ENCODE measurements around the gene SYTL3.
"Not testable (repeated sequence)": the region's sequence is repeated elsewhere in the genome, so short reads cannot be mapped to it uniquely, and the experiment has no call there.

Gene SYTL3

DNA sequence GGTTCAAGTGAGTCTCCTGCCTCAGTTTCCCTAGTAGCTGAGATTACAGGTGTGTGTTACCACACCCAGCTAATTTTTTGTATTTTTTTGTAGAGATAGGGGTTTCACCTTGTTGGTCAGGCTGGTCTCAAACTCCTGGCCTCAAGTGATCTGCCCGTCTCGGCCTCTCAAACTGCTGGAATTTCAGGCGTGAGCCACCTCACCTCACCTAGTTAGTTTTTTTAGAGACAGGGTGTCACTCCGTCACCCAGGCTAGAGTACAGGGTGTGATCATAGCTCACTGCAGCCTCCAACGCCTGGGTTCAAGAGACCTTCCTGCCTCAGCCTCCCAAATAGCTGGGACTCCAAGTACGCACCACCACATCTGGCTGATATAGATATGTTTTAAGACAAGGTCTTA lies 22.9 kb downstream of the SYTL3 start:
- Mint-ChIP-seq H3K27me3 (ENCODE audit: low read depth) (no peaks in the 10 kb centered on the region), H3K4me1 (ENCODE audit: low read depth) (peaks cover 8% of the 10 kb centered on the region), H3K9me3 (no peaks in the 10 kb centered on the region), H3K4me3 (no peak overlapping the region), H3K27ac (no peak overlapping the region), H3K36me3 (ENCODE audit: low read depth) (peaks cover 52% of the 10 kb centered on the region)
- no peak for DNase-seq (ENCODE audit: low spot score)

DNA sequence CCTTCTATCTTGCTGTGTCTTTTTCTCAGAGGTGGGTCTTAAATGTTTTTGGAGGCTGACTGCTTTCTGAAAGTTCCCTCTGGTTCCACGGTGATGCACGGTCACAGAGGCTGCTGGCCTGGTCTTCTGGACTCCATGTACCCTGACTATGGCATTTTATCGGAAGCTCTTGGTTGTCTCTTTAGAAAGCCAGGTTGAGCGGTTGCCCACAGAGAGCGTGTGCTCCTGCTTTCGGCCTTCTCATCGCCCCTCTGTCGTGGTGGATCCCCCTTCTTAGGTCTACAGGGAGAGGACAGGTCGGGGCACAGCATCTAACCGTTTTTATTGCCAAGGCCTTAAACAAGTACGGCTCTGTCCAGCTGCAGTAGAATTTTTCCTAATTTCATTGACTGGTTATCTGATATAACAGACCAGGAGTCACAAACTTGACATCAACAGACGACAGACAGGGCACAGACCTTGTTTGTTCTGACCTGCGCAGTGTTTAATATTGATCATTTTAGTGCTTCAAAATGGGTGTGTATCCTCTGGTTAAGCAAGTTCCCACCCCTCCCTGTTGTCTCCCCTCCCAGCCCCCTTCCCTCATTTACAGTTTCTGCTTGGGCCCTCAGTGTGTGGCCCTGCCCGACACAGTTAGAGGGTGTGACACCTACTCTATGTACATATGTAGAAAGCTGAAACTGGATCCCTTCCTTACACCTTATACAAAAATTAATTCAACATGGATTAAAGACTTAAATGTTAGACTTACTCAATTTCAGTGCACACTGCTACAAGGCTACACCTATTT lies 24.7 kb downstream of the SYTL3 start:
- peaks cover 1% of the 10 kb centered on the region for H3K4me1 Mint-ChIP-seq (ENCODE audit: low read depth)
- no peaks in the 10 kb centered on the region for H3K27me3 Mint-ChIP-seq (ENCODE audit: low read depth)
- DNase-seq (ENCODE audit: low spot score) = no peak
- H3K4me3 Mint-ChIP-seq = no peak overlapping the region
- H3K9me3 Mint-ChIP-seq = no peaks in the 10 kb centered on the region
- no peak overlapping the region for H3K27ac Mint-ChIP-seq
- H3K36me3 Mint-ChIP-seq (ENCODE audit: low read depth) = peaks cover 56% of the 10 kb centered on the region

DNA sequence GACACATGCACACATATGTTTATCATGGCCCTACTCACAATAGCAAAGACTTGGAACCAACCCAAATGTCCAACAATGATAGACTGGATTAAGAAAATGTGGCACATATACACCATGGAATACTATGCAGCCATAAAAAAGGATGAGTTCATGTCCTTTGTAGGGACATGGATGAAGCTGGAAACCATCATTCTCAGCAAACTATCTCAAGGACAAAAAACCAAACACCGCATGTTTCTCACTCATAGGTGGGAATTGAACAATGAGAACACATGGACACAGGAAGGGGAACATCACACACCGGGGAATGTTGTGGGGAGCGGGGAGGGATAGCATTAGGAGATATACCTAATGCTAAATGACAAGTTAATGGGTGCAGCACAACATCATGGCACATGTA lies 27.2 kb downstream of the SYTL3 start:
- H3K9me3 Mint-ChIP-seq; H3K4me3 Mint-ChIP-seq; DNase-seq (ENCODE audit: low spot score); H3K27me3 Mint-ChIP-seq (ENCODE audit: low read depth); H3K27ac Mint-ChIP-seq; H3K4me1 Mint-ChIP-seq (ENCODE audit: low read depth): not testable (repeated sequence)
- H3K36me3 Mint-ChIP-seq (ENCODE audit: low read depth) = peaks cover 63% of the 10 kb centered on the region

DNA sequence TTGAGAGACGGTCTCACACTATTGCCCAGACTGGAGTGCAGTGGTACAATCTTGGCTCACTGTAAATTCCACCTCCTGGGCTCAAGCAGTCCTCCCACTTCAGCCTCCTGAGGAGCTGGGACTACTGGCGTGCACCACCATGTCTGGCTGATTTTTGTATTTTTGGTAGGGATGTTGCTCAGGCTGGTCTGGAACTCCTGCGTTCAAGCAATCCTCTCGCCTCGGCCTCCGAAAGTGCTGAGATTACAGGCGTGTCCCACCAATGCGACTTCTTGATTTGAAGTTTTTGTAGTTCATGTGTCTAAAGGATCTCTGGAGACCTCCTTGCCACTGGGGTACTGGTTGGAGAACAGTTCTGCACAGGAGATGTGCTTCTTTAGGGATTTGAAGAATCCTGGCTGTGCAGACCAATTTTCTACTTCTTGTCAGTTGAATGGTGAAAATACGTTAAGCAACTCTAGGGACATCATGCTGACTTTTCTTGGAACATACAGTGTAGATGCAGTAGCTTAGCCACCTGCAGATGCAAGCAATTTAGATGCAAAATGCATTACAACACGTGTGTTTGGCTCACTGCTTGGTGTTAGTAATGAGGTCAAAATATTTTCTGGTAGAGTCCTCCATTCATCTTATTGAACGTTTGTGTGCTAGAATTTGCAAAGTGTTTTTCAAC lies 28.2 kb downstream of the SYTL3 start:
- Mint-ChIP-seq H3K9me3 (no peaks in the 10 kb centered on the region), H3K36me3 (ENCODE audit: low read depth) (peaks cover 65% of the 10 kb centered on the region), H3K27ac (peak overlapping the region; percentile 31), H3K4me1 (ENCODE audit: low read depth) (no peaks in the 10 kb centered on the region), H3K27me3 (ENCODE audit: low read depth) (no peaks in the 10 kb centered on the region), H3K4me3 (no peak overlapping the region)
- no peak for DNase-seq (ENCODE audit: low spot score)

DNA sequence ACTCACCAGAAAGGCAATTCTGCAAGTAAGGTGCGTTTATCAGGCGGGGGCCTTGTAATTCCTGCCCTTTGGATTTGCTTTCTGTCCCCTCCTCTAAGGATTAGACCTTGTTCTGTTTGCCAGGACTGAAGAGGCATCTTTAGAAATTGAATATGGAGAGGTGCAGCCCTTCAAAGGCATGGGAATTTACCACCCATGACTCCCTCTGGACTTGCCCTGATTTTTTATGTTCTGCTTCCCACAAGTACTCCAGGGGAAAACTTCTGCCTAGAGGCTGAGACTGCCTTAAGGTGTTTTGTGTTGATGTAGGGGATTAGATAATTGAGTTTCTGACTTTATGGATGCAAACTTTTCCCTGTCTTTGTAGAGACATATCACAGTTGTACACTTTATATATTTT lies 30.2 kb downstream of the SYTL3 start:
- DNase-seq (ENCODE audit: low spot score) = no peak
- Mint-ChIP-seq H3K4me3 (no peak overlapping the region), H3K9me3 (no peaks in the 10 kb centered on the region), H3K27me3 (ENCODE audit: low read depth) (no peaks in the 10 kb centered on the region), H3K27ac (no peak overlapping the region), H3K4me1 (ENCODE audit: low read depth) (peaks cover 9% of the 10 kb centered on the region), H3K36me3 (ENCODE audit: low read depth) (peaks cover 68% of the 10 kb centered on the region)

DNA sequence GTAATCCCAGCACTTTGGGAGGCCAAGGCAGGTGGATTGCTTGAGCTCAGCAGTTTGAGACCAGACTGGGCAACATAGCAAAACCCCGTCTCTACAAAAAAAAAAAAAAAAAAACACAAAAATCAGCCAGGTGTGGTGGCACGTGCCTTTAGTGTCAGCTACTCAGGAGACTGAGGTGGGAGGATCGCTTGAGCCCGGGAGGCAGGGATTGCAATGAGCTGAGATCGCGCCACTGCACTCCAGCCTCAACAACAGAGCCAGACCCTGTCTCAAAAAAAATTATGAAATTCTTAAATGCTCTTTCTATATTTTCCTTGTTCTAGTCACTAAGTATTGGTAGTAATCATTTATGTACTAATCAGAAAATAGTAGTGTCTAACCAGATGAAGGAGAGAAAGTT lies 30.6 kb downstream of the SYTL3 start:
- no peak overlapping the region for H3K27ac Mint-ChIP-seq
- DNase-seq (ENCODE audit: low spot score) = no peak
- H3K4me1 Mint-ChIP-seq (ENCODE audit: low read depth) = peaks cover 9% of the 10 kb centered on the region
- H3K36me3 Mint-ChIP-seq (ENCODE audit: low read depth) = peaks cover 65% of the 10 kb centered on the region
- H3K4me3 Mint-ChIP-seq = no peak overlapping the region
- H3K27me3 Mint-ChIP-seq (ENCODE audit: low read depth) = no peaks in the 10 kb centered on the region
- no peaks in the 10 kb centered on the region for H3K9me3 Mint-ChIP-seq

DNA sequence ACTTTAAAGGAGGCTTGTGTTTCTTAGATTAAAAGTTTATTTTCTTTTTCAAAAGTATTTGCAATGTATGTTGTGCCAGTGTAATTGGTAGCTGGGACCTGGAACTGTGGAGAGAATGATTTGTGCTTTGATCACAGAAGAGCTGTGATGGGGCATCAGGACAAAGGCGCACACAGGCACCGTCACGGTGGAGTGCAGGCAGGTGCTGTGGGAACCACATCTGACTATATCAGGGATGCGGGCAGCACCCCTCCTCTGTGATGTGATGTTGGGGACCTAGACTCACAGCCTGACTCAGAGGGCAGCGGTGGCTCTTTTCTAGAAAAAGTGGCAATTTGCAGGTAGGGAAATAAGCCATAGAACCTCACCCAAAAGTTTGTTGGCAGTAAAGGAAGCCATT lies 34.5 kb downstream of the SYTL3 start:
- H3K4me3 Mint-ChIP-seq = no peak overlapping the region

DNA sequence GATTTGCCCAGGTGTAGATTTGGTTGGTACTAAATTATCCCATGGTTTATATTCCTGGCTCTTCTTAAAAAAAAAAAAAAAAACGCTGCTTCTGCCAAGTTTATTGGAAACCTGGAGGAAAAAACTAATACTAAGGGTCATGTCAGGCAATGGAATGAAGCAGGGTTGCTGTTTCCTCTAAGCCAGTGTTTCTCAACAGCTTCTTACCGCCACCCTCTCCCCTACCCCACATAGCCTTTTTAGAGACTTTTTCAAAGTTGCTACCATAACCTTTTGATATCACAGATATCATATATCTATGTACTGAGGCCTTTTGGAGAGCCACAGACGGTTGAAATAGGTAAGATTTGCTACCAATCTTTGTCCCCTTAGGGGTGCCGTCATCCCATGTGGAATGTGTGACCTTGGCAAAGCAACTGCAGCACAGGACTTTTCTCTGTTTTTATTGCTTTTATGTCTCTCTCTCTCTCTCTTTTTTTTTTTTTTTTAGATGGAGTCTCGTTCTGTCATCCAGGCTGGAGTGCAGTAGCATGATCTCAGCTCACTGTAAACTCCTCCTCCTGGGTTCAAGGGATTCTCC lies 35.0 kb downstream of the SYTL3 start:
- Mint-ChIP-seq H3K36me3 (ENCODE audit: low read depth) (peaks cover 63% of the 10 kb centered on the region), H3K4me1 (ENCODE audit: low read depth) (peaks cover 42% of the 10 kb centered on the region), H3K4me3 (no peak overlapping the region), H3K27ac (peak overlapping the region; percentile 45), H3K9me3 (no peaks in the 10 kb centered on the region), H3K27me3 (ENCODE audit: low read depth) (no peaks in the 10 kb centered on the region)
- no peak for DNase-seq (ENCODE audit: low spot score)

More for the DNA sequence above, 34.5 kb downstream of the SYTL3 start:
- Mint-ChIP-seq H3K4me1 (ENCODE audit: low read depth) (peaks cover 41% of the 10 kb centered on the region), H3K36me3 (ENCODE audit: low read depth) (peaks cover 62% of the 10 kb centered on the region), H3K9me3 (no peaks in the 10 kb centered on the region), H3K27me3 (ENCODE audit: low read depth) (no peaks in the 10 kb centered on the region), H3K27ac (peak overlapping the region; percentile 24)
- DNase-seq (ENCODE audit: low spot score) = no peak

DNA sequence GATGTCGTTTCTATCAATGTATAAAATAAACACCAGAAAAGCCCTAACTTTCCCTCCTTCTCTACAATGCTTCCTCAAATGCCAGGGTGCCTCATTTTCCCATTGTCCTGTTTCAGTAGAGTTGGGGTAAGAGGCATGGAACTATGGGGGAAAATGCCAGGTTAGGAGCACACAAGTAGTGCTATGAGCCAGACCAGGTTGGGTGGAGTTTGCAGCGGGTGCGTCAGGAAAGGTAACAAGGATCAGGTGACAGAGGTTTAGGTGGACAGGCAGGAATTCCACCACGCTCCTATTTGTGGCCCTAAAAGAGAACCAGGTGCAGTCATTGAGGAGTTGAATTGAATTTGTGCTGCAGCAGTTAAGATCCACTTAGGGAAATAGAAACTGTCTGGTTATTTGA lies 36.5 kb downstream of the SYTL3 start:
- DNase-seq (ENCODE audit: low spot score) = no peak
- Mint-ChIP-seq H3K9me3 (no peaks in the 10 kb centered on the region), H3K27me3 (ENCODE audit: low read depth) (no peaks in the 10 kb centered on the region), H3K4me3 (peak overlapping the region; percentile 67), H3K36me3 (ENCODE audit: low read depth) (peaks cover 57% of the 10 kb centered on the region), H3K27ac (peak overlapping the region; percentile 94), H3K4me1 (ENCODE audit: low read depth) (peaks cover 48% of the 10 kb centered on the region)

DNA sequence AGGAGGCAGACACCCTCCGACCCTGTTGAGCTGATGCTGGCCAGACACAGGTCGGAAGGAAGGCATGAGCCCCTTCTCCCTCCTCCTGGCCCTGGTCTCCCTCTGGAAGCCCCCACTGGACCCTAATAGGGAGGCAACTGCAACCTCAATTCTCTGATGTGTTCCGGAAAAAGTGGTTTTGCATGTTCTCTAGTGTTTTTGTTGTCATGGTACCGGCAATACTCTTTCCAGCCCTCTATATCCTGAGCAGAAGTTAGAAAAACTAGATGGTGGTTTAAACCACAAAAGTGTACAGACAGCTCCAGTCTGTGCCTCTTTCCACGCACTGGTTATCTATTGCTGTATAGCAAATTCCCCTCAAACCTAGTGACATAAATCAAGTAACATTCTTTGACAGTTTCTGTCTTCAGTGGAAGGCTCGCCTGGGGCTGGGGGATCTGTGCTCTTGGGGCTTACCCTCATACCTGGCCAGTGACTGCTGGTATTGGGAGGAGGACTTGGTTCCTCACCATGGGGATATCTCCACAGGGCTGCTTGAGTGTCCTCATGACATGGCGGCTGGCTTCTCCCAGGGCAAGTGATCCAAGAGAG lies 37.0 kb downstream of the SYTL3 start:
- H3K4me1 Mint-ChIP-seq (ENCODE audit: low read depth) = peaks cover 49% of the 10 kb centered on the region
- no peaks in the 10 kb centered on the region for H3K9me3 Mint-ChIP-seq

DNA sequence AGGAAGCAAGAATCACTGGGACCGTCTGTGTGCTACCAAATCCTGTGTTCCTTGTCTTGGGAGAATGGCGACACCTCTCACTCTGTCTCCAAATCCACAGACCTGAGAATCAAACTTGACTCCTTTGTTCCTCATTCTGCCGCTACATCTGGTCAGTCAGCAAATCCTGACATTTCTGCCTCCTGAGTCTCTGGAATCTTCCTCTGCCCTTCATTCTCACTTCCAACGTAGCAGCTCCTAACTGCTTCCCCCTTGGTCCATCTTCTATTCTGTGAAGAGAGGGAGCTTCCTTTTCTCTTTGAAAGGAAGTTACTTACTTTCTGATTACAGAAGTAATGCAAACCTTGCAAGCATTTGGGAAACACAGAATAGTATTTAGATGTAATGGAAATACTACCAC lies 37.7 kb downstream of the SYTL3 start:
- no peaks in the 10 kb centered on the region for H3K27me3 Mint-ChIP-seq (ENCODE audit: low read depth)
- H3K27ac Mint-ChIP-seq = peak overlapping the region; percentile 94
- H3K4me1 Mint-ChIP-seq (ENCODE audit: low read depth) = peaks cover 49% of the 10 kb centered on the region
- H3K36me3 Mint-ChIP-seq (ENCODE audit: low read depth) = peaks cover 53% of the 10 kb centered on the region
- no peak for DNase-seq (ENCODE audit: low spot score)
- H3K4me3 Mint-ChIP-seq = peak overlapping the region; percentile 67
- H3K9me3 Mint-ChIP-seq = no peaks in the 10 kb centered on the region

More for the DNA sequence above, 37.0 kb downstream of the SYTL3 start:
- peak; percentile 33 for DNase-seq (ENCODE audit: low spot score)
- Mint-ChIP-seq H3K27me3 (ENCODE audit: low read depth) (no peaks in the 10 kb centered on the region), H3K36me3 (ENCODE audit: low read depth) (peaks cover 54% of the 10 kb centered on the region), H3K27ac (peak overlapping the region; percentile 94), H3K4me3 (peak overlapping the region; percentile 67)

DNA sequence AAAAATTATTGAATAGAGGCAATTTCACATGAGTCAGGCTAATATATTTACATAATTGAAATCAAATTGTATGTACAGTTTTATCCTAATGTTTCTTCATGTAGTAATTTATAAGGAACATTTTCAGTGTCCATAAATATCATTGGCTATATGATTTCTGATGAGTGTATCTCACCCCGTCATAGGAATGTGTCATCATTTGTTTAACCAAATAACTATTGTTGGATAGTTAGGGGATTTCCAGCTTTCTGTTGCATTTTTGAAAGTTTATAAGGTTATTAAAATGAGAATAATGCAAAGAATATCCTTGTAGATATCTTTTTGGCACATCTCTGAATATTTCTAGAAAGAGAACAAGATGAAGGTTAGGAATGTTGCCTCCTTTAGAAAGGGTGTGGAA lies 39.0 kb downstream of the SYTL3 start:
- Mint-ChIP-seq H3K4me1 (ENCODE audit: low read depth) (peaks cover 46% of the 10 kb centered on the region), H3K27me3 (ENCODE audit: low read depth) (no peaks in the 10 kb centered on the region), H3K9me3 (no peaks in the 10 kb centered on the region), H3K36me3 (ENCODE audit: low read depth) (peaks cover 50% of the 10 kb centered on the region), H3K27ac (no peak overlapping the region), H3K4me3 (no peak overlapping the region)
- no peak for DNase-seq (ENCODE audit: low spot score)

DNA sequence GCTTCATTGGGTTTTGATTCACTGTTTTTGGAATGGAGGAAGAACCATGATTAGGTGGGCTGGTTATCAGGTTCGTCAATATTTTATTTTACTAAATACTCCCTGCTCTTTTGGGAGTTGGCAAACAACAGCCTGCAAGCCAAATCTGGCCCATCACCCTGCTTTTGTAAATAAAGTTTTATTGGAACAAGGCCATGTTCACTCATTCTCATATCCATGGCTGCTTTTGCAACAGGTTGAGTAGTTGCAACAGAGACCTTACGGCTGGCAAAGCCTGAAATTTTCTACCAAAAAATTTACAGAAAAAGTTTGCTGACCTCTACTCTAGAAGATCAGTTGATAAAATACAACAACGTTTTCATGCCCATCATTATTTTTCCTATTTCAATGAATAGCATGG lies 45.1 kb downstream of the SYTL3 start:
- no peak for DNase-seq (ENCODE audit: low spot score)
- Mint-ChIP-seq H3K4me1 (ENCODE audit: low read depth) (peaks cover 15% of the 10 kb centered on the region), H3K36me3 (ENCODE audit: low read depth) (peaks cover 42% of the 10 kb centered on the region), H3K4me3 (no peak overlapping the region), H3K9me3 (no peaks in the 10 kb centered on the region), H3K27ac (no peak overlapping the region), H3K27me3 (ENCODE audit: low read depth) (no peaks in the 10 kb centered on the region)

DNA sequence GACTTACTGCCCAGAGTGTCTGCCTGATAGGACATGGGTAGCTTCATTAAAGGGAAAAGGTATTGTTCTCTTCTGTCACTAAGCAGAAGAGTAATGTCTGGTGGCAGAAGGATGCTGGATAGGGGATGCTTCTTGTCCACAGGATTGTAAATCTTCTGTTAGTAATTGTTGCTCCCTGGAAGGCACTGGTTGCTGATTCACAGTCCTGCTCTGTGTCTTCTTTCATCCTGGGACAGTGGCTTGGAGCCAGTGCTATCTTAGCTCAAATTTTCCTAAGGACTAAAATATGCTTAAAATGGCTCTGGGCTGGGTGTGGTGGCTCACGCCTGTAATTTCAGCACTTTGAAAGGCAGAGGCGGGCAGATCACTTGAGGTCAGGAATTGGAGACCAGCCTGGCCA lies 48.0 kb downstream of the SYTL3 start:
- H3K27ac Mint-ChIP-seq = no peak overlapping the region
- peaks cover 44% of the 10 kb centered on the region for H3K36me3 Mint-ChIP-seq (ENCODE audit: low read depth)
- DNase-seq (ENCODE audit: low spot score) = no peak

More for the DNA sequence above, 48.0 kb downstream of the SYTL3 start:
- Mint-ChIP-seq H3K27me3 (ENCODE audit: low read depth) (no peaks in the 10 kb centered on the region), H3K9me3 (no peaks in the 10 kb centered on the region), H3K4me3 (no peak overlapping the region), H3K4me1 (ENCODE audit: low read depth) (peaks cover 15% of the 10 kb centered on the region)

All from T-helper 2 cell treated with Interferon-gamma antibody and Interleukin-4, amounts not matched to agents 5 μg/mL and 100 μg/mL, for 36 hours (primary cell).